ENCODE results near the gene CEP19.

The CEP19 gene

GRCh38 chr3:196739671-196740480, 27.8 kb upstream of the CEP19 start, which contains the start of gene PAK2 (continued):
- TF ChIP-seq ZBTB11 (tag by site-specific recombination; conservative IDR thresholded peaks at IDR 0.05; ENCODE audit: low read depth) (peak; percentile 67), ZNF530 (tag by site-specific recombination; IDR thresholded peaks at IDR 0.05; ENCODE audit: low read depth) (no peak), REPIN1 (tag by site-specific recombination; IDR thresholded peaks at IDR 0.05; ENCODE audit: low read depth) (no peak), ZNF645 (tag by site-specific recombination; IDR thresholded peaks at IDR 0.05) (no peak), ZNF133 (tag by site-specific recombination; IDR thresholded peaks at IDR 0.05) (no peak), ZNF202 (tag by site-specific recombination; IDR thresholded peaks at IDR 0.05; ENCODE audit: borderline replicate concordance) (no peak), GLIS2 (tag by site-specific recombination; IDR thresholded peaks at IDR 0.05) (peak; percentile 96), ZNF274 (IDR thresholded peaks at IDR 0.05; ENCODE audit: low read length) (no peak), ZNF274 (tag by site-specific recombination; IDR thresholded peaks at IDR 0.05; ENCODE audit: borderline replicate concordance) (no peak), CTCF (tag by site-specific recombination; IDR thresholded peaks at IDR 0.05) (no peak; the same call in 1 of the 2 replicates), ZNF707 (tag by site-specific recombination; IDR thresholded peaks at IDR 0.05) (no peak), YY2 (tag by site-specific recombination; IDR thresholded peaks at IDR 0.05) (peak; percentile 48; the same call in 1 of the 2 replicates), ZSCAN16 (tag by site-specific recombination; IDR thresholded peaks at IDR 0.05) (no peak), HOXA7 (CRISPR knock-in tag; IDR thresholded peaks at IDR 0.05; ENCODE audit: borderline replicate concordance) (no peak), ZNF664 (tag by site-specific recombination; IDR thresholded peaks at IDR 0.05) (no peak), ZNF26 (tag by site-specific recombination; IDR thresholded peaks at IDR 0.05) (no peak), ZBTB6 (tag by site-specific recombination; IDR thresholded peaks at IDR 0.05) (no peak), ZIC2 (tag by site-specific recombination; IDR thresholded peaks at IDR 0.05) (peak; percentile 75), ZNF488 (tag by site-specific recombination; IDR thresholded peaks at IDR 0.05) (no peak), ZNF184 (tag by site-specific recombination; IDR thresholded peaks at IDR 0.05) (no peak), KLF16 (tag by site-specific recombination; IDR thresholded peaks at IDR 0.05) (no peak), ZNF843 (tag by site-specific recombination; IDR thresholded peaks at IDR 0.05) (no peak), OVOL3 (tag by site-specific recombination; IDR thresholded peaks at IDR 0.05) (no peak), ZNF792 (tag by site-specific recombination; IDR thresholded peaks at IDR 0.05) (no peak)
- TF ChIP-seq, protein P1, sequence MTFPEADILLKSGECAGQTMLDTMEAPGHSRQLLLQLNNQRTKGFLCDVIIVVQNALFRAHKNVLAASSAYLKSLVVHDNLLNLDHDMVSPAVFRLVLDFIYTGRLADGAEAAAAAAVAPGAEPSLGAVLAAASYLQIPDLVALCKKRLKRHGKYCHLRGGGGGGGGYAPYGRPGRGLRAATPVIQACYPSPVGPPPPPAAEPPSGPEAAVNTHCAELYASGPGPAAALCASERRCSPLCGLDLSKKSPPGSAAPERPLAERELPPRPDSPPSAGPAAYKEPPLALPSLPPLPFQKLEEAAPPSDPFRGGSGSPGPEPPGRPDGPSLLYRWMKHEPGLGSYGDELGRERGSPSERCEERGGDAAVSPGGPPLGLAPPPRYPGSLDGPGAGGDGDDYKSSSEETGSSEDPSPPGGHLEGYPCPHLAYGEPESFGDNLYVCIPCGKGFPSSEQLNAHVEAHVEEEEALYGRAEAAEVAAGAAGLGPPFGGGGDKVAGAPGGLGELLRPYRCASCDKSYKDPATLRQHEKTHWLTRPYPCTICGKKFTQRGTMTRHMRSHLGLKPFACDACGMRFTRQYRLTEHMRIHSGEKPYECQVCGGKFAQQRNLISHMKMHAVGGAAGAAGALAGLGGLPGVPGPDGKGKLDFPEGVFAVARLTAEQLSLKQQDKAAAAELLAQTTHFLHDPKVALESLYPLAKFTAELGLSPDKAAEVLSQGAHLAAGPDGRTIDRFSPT (tag by site-specific recombination; IDR thresholded peaks at IDR 0.05) = peak; percentile 21; the same call in 1 of the 2 replicates

Measured in HEK293 (cell line).